ENCODE measurements around the gene SHB.

DNA sequence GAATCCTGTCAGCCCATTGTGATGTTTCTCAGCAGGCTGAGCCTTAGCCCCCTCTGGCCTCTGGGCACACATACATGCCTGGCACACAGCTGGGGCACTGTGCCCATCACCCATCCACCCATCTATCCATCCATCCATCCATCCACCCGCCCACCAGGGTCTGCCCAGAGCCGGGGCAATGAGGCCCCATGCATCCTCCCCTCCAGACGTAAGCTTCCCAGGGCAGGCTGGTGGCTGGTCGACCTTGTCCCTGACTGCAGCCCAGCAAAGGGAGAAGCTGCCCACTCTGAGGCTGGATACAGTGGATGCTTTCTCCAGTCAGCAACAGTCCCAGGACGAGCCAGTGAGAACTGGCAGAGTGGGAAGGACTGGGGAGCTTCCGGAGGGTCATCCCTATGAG, 144.0 kb downstream of the SHB start:
- no peak for TF ChIP-seq ZNF366 (tag by site-specific recombination; conservative IDR thresholded peaks at IDR 0.05)
- no peak for TF ChIP-seq ZNF600 (tag by site-specific recombination; IDR thresholded peaks at IDR 0.05)
- no peak for TF ChIP-seq ZNF549 (tag by site-specific recombination; IDR thresholded peaks at IDR 0.05)
- no peak for TF ChIP-seq ZNF677 (tag by site-specific recombination; IDR thresholded peaks at IDR 0.05)
- no peak for TF ChIP-seq ZNF626 (tag by site-specific recombination; IDR thresholded peaks at IDR 0.05)
- TF ChIP-seq, protein P1, sequence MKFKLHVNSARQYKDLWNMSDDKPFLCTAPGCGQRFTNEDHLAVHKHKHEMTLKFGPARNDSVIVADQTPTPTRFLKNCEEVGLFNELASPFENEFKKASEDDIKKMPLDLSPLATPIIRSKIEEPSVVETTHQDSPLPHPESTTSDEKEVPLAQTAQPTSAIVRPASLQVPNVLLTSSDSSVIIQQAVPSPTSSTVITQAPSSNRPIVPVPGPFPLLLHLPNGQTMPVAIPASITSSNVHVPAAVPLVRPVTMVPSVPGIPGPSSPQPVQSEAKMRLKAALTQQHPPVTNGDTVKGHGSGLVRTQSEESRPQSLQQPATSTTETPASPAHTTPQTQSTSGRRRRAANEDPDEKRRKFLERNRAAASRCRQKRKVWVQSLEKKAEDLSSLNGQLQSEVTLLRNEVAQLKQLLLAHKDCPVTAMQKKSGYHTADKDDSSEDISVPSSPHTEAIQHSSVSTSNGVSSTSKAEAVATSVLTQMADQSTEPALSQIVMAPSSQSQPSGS (tag by site-specific recombination; IDR thresholded peaks at IDR 0.05; ENCODE audit: low read depth): no peak
- TF ChIP-seq, protein P2, sequence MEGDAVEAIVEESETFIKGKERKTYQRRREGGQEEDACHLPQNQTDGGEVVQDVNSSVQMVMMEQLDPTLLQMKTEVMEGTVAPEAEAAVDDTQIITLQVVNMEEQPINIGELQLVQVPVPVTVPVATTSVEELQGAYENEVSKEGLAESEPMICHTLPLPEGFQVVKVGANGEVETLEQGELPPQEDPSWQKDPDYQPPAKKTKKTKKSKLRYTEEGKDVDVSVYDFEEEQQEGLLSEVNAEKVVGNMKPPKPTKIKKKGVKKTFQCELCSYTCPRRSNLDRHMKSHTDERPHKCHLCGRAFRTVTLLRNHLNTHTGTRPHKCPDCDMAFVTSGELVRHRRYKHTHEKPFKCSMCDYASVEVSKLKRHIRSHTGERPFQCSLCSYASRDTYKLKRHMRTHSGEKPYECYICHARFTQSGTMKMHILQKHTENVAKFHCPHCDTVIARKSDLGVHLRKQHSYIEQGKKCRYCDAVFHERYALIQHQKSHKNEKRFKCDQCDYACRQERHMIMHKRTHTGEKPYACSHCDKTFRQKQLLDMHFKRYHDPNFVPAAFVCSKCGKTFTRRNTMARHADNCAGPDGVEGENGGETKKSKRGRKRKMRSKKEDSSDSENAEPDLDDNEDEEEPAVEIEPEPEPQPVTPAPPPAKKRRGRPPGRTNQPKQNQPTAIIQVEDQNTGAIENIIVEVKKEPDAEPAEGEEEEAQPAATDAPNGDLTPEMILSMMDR (tag by site-specific recombination; IDR thresholded peaks at IDR 0.05): no peak
- TF ChIP-seq ZNF623 (tag by site-specific recombination; IDR thresholded peaks at IDR 0.05): no peak
